GM12892 (cell line): ENCODE measurements around the gene PLCH1.

Experiments used
- POLR2A ChIP-seq: IDR thresholded peaks from 2 replicates; pipeline ENCODE4 v1.6.1; 2011; ENCODE audit warnings: low read depth, low read length, control low read depth
- POLR2AphosphoS5 ChIP-seq: IDR thresholded peaks from 2 replicates; pipeline ENCODE4 v1.6.1; 2011; ENCODE audit warnings: low read depth, low read length, control low read depth

- TF ChIP-seq POLR2AphosphoS5 = no peak
- TF ChIP-seq POLR2A = no peak
Observed at GRCh38 chr3:155481591-155481990, 263.3 kb downstream of the PLCH1 start.
